HepG2 (cell line): ENCODE measurements around the gene SLC16A2. TPM values are rescaled to one million over a fixed set of nuclear protein-coding genes. Genes with fewer than 3 reads are reported as not detected.

Source experiments
- ATAC-seq: fragments of 200-7000 bp; cut with Tn5 transposase; 3 replicates; pipeline ENCODE4 v1.9.1; 2020; ENCODE audit warnings: mild to moderate bottlenecking, moderate library complexity
- BruUV-seq: library from RNA; stranded (reverse); fragments of 400-500 nt; replicated peaks from 2 replicates; lab custom pipeline; 2021; lab: Mats Ljungman, UMichigan
- CTCF ChIA-PET: fragments of 300-600 bp; formaldehyde crosslinking; extraction: SDS; loops from one replicate; lab custom pipeline; 2021; ENCODE audit warnings: low total read pairs, inconsistent platforms, low intra/inter-chr PET ratio; lab: Yijun Ruan, JAX
- POLR2A ChIA-PET: fragments of 350-600 bp; sonication (Branson Sonifier 250); formaldehyde crosslinking; loops from one replicate; lab custom pipeline; 2020; ENCODE audit warnings: antibody characterized with exemption, inconsistent platforms; lab: Yijun Ruan, JAX
- DNase-seq: peaks from one replicate; pipeline ENCODE4 v3.0.0-alpha.2; 2015; ENCODE audit warnings: low spot score
- FAIRE-seq: peaks from 3 replicates; lab custom pipeline; 2011; peaks lifted over from hg19 to GRCh38; lab: Jason Lieb, UNC
- H2AFZ ChIP-seq: one replicate; pipeline ENCODE4 v1.6.1; 2011; ENCODE audit warnings: low read length, inconsistent platforms
- H3K27ac ChIP-seq: fragments of 300-600 bp; 3 replicates; pipeline ENCODE4 v1.8.0; 2011; ENCODE audit warnings: mixed run types, mild to moderate bottlenecking, mixed read lengths, low read length, inconsistent platforms; ENCODE audit not compliant: insufficient read depth; ENCODE audit errors: extremely low read length
- H3K27me3 ChIP-seq, 2 experiments: fragments of 200-600 bp in 1 of 2; 2 replicates in 1 of 2; 3 replicates in 1 of 2; pipeline versions ENCODE4 v1.6.0 to v1.8.0; 2011; ENCODE audit warnings: low read length in 2 of 2, mild to moderate bottlenecking in 2 of 2, moderate library complexity in 2 of 2, inconsistent platforms in 1 of 2; ENCODE audit not compliant: insufficient read depth in 2 of 2, control insufficient read depth in 1 of 2
- H3K36me3 ChIP-seq, 2 experiments: fragments of 200-600 bp in 1 of 2; replicated peaks in 1 of 2; 2 replicates in 1 of 2; 3 replicates in 1 of 2; pipeline versions ENCODE4 v1.5.1 to v1.8.0; 2011; ENCODE audit warnings: low read length in 2 of 2, inconsistent platforms in 1 of 2; ENCODE audit not compliant: insufficient read depth in 2 of 2, control insufficient read depth in 1 of 2
- H3K4me1 ChIP-seq: 2 replicates; pipeline ENCODE4 v1.5.1; 2012; ENCODE audit warnings: low read length, inconsistent platforms; ENCODE audit not compliant: insufficient read depth
- H3K4me2 ChIP-seq: 2 replicates; pipeline ENCODE4 v1.6.0; 2011; ENCODE audit warnings: low read depth, low read length, inconsistent platforms
- H3K4me3 ChIP-seq, 3 experiments: fragments of 200-600 bp in 1 of 3; sonication (generic), shearing (Covaris generic) in 1 of 3; replicated peaks in 1 of 3; 2 replicates each; pipeline ENCODE4 v1.5.1; 2011 to 2016; ENCODE audit warnings: low read length in 3 of 3, inconsistent platforms in 2 of 3, low read depth in 2 of 3, mild to moderate bottlenecking in 2 of 3, control low read depth in 1 of 3, mixed read lengths in 1 of 3; ENCODE audit not compliant: insufficient read depth in 1 of 3
- H3K79me2 ChIP-seq: one replicate; pipeline ENCODE4 v1.6.1; 2011; ENCODE audit warnings: low read length, inconsistent platforms; ENCODE audit not compliant: insufficient read depth
- H3K9ac ChIP-seq: 2 replicates; pipeline ENCODE4 v1.6.0; 2011; ENCODE audit warnings: mild to moderate bottlenecking, low read depth, low read length, inconsistent platforms; ENCODE audit not compliant: insufficient read depth
- H3K9me3 ChIP-seq: 2 replicates; pipeline ENCODE4 v1.5.1; 2012; ENCODE audit warnings: mild to moderate bottlenecking, low read length
- H4K20me1 ChIP-seq: 2 replicates; pipeline ENCODE4 v1.6.0; 2011; ENCODE audit warnings: inconsistent platforms, mild to moderate bottlenecking, low read length, moderate library complexity; ENCODE audit not compliant: insufficient read depth
- EZH2 ChIP-seq: conservative IDR thresholded peaks from 2 replicates; pipeline ENCODE4 v1.6.1; 2012; ENCODE audit warnings: mild to moderate bottlenecking, low read depth, low read length, moderate library complexity
- FOXP4 ChIP-seq: sonication (generic); formaldehyde crosslinking; IDR thresholded peaks from 2 replicates; pipeline ENCODE4 v1.4.0; 2020; ENCODE audit warnings: missing genetic modification reagents
- GMEB1 ChIP-seq: sonication (generic); formaldehyde crosslinking; IDR thresholded peaks from 2 replicates; pipeline ENCODE4 v1.5.1; 2020; ENCODE audit warnings: missing genetic modification reagents, mild to moderate bottlenecking, borderline replicate concordance
- HNRNPK ChIP-seq: fragments of 200-400 bp; formaldehyde crosslinking; IDR thresholded peaks from 2 replicates; pipeline ENCODE4 v1.6.1; 2018; ENCODE audit warnings: low read length, low read depth, moderate library complexity, mild to moderate bottlenecking; ENCODE audit not compliant: poor library complexity, severe bottlenecking
- RFXANK ChIP-seq: IDR thresholded peaks from 2 replicates; pipeline ENCODE4 v1.6.1; 2016
- SALL1 ChIP-seq: sonication (generic); formaldehyde crosslinking; IDR thresholded peaks from 2 replicates; pipeline ENCODE4 v1.8.0; 2022; ENCODE audit warnings: mild to moderate bottlenecking, missing genetic modification reagents
- SMAD9 ChIP-seq: sonication (generic); formaldehyde crosslinking; IDR thresholded peaks from 2 replicates; pipeline ENCODE4 v1.5.1; 2020; ENCODE audit warnings: mild to moderate bottlenecking, missing genetic modification reagents
- SNRNP70 ChIP-seq: fragments of 200-400 bp; formaldehyde crosslinking; IDR thresholded peaks from 2 replicates; pipeline ENCODE4 v1.6.1; 2017; ENCODE audit warnings: mild to moderate bottlenecking, low read depth, low read length, moderate library complexity
- SP5 ChIP-seq: IDR thresholded peaks from 2 replicates; pipeline ENCODE4 v1.6.1; 2016; ENCODE audit warnings: low read depth, borderline replicate concordance
- ZNF556 ChIP-seq: sonication (generic); formaldehyde crosslinking; IDR thresholded peaks from 2 replicates; pipeline ENCODE4 v1.4.0; 2020; ENCODE audit warnings: mild to moderate bottlenecking, missing genetic modification reagents, borderline replicate concordance
- WGBS: methylation state at CpG from one replicate; pipeline ENCODE4 v1.1.6; 2017; ENCODE audit warnings: low lambda C conversion rate; 5-methylcytosine and 5-hydroxymethylcytosine counted together
- in situ Hi-C: cut with HindIII; loops from 2 replicates; pipeline ENCODE4 v1.10.0; 2017; ENCODE audit warnings: low pct_unique_long_range_greater_than_20kb; ENCODE audit not compliant: extremely low pct_ligation_motif_present
- intact Hi-C: fragments of 100-400 bp; cut with micrococcal nuclease; formaldehyde crosslinking; loops from one replicate; pipeline ENCODE4 v1.10.0; 2022; ENCODE audit not compliant: unreplicated experiment
- polyA plus RNA-seq, 8 experiments: library from polyadenylated mRNA; depleted of rRNA in 3 of 8; stranded (reverse) in 7 of 8; unstranded in 1 of 8; fragments of >200 nt; fragmentation: Illumina TruSeq in 4 of 8; extraction: Trizol in 4 of 8; gene quantifications; 2 replicates each; pipeline versions ENCODE4 v1.2.1 to v1.2.3, GENCODE V29; 2011 to 2016; ENCODE audit warnings: low read depth in 4 of 8, missing spikeins in 1 of 8, mixed read lengths in 1 of 8; ENCODE audit not compliant: insufficient read depth in 1 of 8
- total RNA-seq, 5 experiments: library from RNA; depleted of rRNA; stranded (reverse); fragments of >200 nt; fragmentation: Illumina TruSeq; extraction: Trizol; gene quantifications; 2 replicates each; pipeline ENCODE4 v1.2.3, GENCODE V29; 2016; ENCODE audit warnings: low read depth in 1 of 5
- TF ChIP-seq, protein P1 (sequence below), 2 experiments: sonication (generic) in 1 of 2; formaldehyde crosslinking in 1 of 2; IDR thresholded peaks; 2 replicates each; pipeline versions ENCODE4 v1.4.0 to v1.6.1; 2016 to 2020; ENCODE audit warnings: borderline replicate concordance in 1 of 2, low read depth in 1 of 2, mild to moderate bottlenecking in 1 of 2, missing genetic modification reagents in 1 of 2

The SLC16A2 gene
- total and polyA plus RNA-seq, 2 of the 13 experiments (the other 11 are each of a cell fraction or from before 2014, with no cell fraction given) = 0.07 to 0.08 TPM

- Histone ChIP-seq H3K4me3 (no peak overlapping the region), H3K27ac (no peak overlapping the region), H3K27me3 (no peaks in the 10 kb centered on the region), H3K36me3 (no peaks in the 10 kb centered on the region)
- in situ Hi-C loops = no loop called here
- POLR2A ChIA-PET = no interaction called here
- no peak for ATAC-seq
- BruUV-seq = no TSS peak
- TF ChIP-seq SMAD9 (CRISPR knock-in tag) = no peak
- TF ChIP-seq SALL1 (CRISPR knock-in tag) = no peak
- no peak for TF ChIP-seq ZNF556 (CRISPR knock-in tag)
- TF ChIP-seq GMEB1 (CRISPR knock-in tag) = no peak
- TF ChIP-seq RFXANK (CRISPR knock-in tag) = no peak
- TF ChIP-seq SP5 = no peak
- TF ChIP-seq EZH2 = no peak
- TF ChIP-seq, protein P1, sequence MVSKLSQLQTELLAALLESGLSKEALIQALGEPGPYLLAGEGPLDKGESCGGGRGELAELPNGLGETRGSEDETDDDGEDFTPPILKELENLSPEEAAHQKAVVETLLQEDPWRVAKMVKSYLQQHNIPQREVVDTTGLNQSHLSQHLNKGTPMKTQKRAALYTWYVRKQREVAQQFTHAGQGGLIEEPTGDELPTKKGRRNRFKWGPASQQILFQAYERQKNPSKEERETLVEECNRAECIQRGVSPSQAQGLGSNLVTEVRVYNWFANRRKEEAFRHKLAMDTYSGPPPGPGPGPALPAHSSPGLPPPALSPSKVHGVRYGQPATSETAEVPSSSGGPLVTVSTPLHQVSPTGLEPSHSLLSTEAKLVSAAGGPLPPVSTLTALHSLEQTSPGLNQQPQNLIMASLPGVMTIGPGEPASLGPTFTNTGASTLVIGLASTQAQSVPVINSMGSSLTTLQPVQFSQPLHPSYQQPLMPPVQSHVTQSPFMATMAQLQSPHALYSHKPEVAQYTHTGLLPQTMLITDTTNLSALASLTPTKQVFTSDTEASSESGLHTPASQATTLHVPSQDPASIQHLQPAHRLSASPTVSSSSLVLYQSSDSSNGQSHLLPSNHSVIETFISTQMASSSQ (IDR thresholded peaks at IDR 0.05; ENCODE audit: low read depth) = no peak
- TF ChIP-seq, protein P1 (CRISPR knock-in tag; IDR thresholded peaks at IDR 0.05; ENCODE audit: borderline replicate concordance) = no peak
- TF ChIP-seq HNRNPK = no peak
- no peak for TF ChIP-seq FOXP4
- TF ChIP-seq SNRNP70 = no peak
- TF ChIP-seq, all 625 proteins: peak for 0
- Histone ChIP-seq H4K20me1 (no peaks in the 10 kb centered on the region), H3K79me2 (no peaks in the 10 kb centered on the region), H3K9ac (no peak overlapping the region), H3K4me1 (no peaks in the 10 kb centered on the region), H3K9me3 (no peaks in the 10 kb centered on the region), H3K4me2 (no peak overlapping the region), H2AFZ (no peak overlapping the region)
- no CpG with 5 or more reads among the region's 2 CpGs for WGBS
- intact Hi-C loops = no loop called here
- no peak for FAIRE-seq
- no peak for DNase-seq
- CTCF ChIA-PET = no interaction called here
Observed at GRCh38 chrX:74505437-74505836, 84.1 kb downstream of the SLC16A2 start.
